Dedifferentiated amniotic fluid mesenchymal stem cell (primary cell): ENCODE measurements around the gene SLC22A12.
"Not testable (repeated sequence)": the region's sequence is repeated elsewhere in the genome, so short reads cannot be mapped to it uniquely, and the experiment has no call there.

ENCODE experiments used
- DNase-seq: peaks from one replicate; pipeline ENCODE4 v3.0.0-alpha.2; 2016; ENCODE audit errors: extremely low spot score

The SLC22A12 gene

GRCh38 chr11:64585150-64585549 is 5.9 kb upstream of the SLC22A12 start:
- DNase-seq = no peak

- no peak for DNase-seq
Measured at GRCh38 chr11:64586366-64586765, 4.7 kb upstream of the SLC22A12 start.

DNA sequence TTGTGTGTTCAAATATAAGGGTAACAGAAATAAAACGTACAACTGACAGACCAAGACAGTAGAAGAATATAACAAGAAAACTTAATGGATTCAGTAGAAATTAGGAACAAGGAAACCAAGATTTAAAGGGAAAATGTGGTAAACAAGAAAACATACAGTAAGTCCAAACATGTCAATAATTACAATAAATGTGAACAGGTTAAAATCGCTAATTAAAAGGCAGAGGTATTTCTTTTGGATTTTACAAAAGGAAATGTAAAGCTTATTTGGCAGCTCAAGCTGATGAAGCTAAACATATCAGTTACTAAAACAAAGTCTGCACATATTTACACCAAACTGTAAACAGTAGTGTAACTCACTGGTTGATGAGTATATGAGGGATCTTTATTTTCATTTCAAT is 2.3 kb upstream of the SLC22A12 start:
- DNase-seq = no peak

DNA sequence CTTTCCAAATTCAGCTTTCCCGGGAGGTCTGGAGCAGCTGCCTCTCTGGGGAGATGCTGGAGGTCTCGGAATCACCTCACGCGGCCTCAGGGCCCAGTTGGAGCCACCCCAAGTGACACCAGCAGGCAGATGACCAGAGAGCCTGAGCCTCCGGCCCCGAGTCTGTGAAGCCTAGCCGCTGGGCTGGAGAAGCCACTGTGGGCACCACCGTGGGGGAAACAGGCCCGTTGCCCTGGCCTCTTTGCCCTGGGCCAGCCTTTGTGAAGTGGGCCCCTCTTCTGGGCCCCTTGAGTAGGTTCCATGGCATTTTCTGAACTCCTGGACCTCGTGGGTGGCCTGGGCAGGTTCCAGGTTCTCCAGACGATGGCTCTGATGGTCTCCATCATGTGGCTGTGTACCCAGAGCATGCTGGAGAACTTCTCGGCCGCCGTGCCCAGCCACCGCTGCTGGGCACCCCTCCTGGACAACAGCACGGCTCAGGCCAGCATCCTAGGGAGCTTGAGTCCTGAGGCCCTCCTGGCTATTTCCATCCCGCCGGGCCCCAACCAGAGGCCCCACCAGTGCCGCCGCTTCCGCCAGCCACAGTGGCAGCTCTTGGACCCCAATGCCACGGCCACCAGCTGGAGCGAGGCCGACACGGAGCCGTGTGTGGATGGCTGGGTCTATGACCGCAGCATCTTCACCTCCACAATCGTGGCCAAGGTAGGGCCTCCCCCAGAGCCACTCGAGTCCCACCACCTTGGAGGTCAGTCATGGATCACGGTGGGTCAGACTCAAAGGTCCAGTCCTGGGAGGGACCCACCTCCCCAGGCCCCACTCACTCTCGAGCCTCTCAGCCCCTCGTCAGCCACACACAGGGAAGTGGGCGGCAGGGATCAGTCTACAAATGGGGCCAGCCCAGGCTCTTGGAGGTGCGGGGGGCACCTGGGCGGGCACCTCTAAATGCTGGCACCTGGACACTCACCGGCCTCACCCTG is 525 bp downstream of the SLC22A12 start:
- DNase-seq = no peak

GRCh38 chr11:64592234-64592615 is 1.2 kb downstream of the SLC22A12 start:
- no peak for DNase-seq

DNA sequence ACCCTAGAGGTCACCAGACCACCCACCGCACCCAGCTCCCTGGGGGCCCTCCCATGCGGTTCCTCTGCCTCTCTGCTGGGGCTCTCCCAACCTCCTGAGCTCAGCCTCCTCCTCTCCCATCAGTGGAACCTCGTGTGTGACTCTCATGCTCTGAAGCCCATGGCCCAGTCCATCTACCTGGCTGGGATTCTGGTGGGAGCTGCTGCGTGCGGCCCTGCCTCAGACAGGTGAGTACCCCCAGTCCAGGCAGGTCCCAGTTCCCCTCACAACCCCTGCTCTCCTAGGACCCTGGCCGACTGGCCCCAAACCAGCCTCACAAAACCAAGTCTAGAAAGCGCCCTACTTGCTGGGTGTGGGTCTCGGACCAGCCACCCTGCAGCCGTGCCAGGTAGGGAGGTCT is 1.6 kb downstream of the SLC22A12 start:
- no peak for DNase-seq

- DNase-seq = no peak
Measured at GRCh38 chr11:64593156-64594105, 2.4 kb downstream of the SLC22A12 start.

GRCh38 chr11:64594159-64594939 is 3.3 kb downstream of the SLC22A12 start:
- DNase-seq = no peak

GRCh38 chr11:64595922-64596321 is 4.9 kb downstream of the SLC22A12 start:
- DNase-seq = not testable (repeated sequence)

- no peak for DNase-seq
Measured at GRCh38 chr11:64597671-64598101, 6.7 kb downstream of the SLC22A12 start.

GRCh38 chr11:64598106-64598796 is 7.2 kb downstream of the SLC22A12 start:
- no peak for DNase-seq

DNA sequence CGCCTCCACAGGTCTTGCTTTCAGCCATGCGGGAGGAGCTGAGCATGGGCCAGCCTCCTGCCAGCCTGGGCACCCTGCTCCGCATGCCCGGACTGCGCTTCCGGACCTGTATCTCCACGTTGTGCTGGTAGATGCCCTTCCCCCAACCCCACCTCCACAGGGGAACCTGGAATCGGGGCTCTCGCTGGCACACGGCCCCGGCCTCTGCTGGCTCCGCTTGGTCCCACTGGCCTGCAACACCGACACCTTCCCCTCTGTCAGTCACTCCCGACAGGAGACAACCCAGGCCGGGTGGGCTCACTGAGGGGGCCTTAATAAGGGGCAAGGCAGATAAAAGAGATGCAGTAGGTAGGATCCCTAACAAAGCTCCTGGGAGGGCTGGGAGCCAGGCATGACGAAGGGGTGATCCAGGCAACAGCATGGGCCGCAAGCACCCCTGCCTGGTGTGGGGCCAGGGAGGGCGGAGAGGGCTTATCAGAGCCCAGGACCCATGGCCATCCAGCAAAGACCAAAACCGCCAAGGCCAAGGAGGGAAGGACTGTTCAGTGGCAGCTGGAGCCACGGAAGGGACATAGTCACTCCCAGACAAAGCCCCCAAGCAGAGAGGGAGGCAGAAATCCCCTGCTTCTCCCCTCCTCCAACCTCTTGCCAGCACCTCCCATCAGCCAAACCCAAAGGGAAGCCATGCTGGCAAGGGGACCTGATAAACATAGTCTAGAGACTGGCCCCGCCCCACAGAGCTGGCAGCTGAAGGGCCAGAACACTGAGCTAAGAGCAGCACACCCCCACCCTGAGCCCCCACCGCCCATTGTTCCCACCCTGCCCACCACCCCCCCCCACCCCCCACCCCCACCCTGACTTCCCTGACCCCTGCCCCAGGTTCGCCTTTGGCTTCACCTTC is 8.0 kb downstream of the SLC22A12 start:
- no peak for DNase-seq

GRCh38 chr11:64599698-64600211 is 8.7 kb downstream of the SLC22A12 start:
- no peak for DNase-seq

DNA sequence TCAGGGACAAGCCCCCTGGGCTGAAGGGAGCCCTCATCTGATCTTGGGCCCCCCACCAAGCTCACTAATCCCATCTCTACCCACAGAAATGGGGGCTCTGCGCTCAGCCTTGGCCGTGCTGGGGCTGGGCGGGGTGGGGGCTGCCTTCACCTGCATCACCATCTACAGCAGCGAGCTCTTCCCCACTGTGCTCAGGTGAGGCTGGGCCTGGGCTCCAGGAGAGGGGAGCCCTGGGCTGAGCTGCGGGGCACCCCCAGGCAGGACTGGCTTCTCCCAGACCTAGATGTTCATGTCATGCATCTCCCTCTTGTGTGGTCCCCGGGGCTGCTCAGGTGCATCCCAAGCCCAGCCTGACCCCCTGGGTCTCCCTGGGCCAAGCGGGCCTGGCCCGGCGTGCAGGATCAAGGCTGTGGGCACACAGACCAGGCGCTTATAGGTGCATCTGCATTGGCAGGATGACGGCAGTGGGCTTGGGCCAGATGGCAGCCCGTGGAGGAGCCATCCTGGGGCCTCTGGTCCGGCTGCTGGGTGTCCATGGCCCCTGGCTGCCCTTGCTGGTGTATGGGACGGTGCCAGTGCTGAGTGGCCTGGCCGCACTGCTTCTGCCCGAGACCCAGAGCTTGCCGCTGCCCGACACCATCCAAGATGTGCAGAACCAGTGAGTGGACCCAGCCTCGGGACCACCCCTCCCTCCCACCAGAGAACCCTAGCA is 9.4 kb downstream of the SLC22A12 start:
- no peak for DNase-seq

DNA sequence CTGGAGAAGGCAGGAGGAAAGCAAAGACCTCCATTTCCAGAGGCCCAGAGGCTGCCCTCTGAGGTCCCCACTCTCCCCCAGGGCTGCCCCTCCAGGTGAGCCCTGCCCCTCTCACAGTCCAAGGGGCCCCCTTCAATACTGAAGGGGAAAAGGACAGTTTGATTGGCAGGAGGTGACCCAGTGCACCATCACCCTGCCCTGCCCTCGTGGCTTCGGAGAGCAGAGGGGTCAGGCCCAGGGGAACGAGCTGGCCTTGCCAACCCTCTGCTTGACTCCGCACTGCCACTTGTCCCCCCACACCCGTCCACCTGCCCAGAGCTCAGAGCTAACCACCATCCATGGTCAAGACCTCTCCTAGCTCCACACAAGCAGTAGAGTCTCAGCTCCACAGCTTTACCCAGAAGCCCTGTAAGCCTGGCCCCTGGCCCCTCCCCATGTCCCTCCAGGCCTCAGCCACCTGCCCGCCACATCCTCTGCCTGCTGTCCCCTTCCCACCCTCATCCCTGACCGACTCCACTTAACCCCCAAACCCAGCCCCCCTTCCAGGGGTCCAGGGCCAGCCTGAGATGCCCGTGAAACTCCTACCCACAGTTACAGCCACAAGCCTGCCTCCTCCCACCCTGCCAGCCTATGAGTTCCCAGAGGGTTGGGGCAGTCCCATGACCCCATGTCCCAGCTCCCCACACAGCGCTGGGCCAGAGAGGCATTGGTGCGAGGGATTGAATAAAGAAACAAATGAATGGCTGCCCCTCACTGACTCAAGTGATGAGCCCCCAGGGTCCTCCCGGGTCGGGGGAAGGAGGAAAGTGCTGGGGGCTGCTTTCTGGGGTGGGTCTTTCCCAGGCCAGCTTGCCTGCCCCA is 10.8 kb downstream of the SLC22A12 start:
- DNase-seq = no peak

GRCh38 chr11:64602466-64603070 is 11.5 kb downstream of the SLC22A12 start:
- no peak for DNase-seq

DNA sequence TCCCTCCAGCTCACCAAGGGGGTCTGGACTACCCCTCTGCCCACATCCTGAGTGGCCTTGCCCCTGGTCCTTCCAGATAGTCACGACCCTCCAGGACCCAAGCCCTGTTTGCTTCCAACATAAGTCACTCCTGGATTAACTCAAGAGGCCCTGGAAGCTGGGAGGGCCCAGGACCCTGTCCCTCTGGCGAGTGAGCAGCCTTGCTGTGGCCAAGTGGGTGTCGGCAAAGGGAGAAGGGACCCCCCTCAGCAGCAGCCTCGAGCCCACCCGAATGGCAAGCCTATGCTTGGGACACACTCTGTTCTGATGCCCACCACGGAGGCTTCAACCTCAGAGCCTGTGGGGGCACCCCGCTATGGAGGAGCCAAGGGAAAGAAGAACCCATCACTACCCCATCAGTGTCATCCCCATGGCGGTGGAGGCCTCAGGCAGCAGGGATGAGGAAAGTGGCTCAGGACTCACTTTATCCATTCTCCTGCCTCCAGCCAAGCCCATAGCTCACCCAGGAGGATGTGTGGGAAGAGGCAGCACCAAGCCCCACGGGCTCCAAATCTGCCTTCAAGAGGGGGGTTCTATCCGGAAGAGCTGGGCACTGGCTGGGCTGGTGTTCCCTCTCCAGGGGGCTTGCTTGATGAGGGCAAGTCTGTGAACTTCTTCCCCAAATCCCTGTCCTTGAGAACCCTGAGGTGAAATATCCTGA is 12.5 kb downstream of the SLC22A12 start:
- DNase-seq = no peak
